Measurements from ENCODE around the gene DPP9.
A peak's percentile ranks its signal among the peaks of the same experiment; 100 is the strongest.

DPP9 gene

DNA sequence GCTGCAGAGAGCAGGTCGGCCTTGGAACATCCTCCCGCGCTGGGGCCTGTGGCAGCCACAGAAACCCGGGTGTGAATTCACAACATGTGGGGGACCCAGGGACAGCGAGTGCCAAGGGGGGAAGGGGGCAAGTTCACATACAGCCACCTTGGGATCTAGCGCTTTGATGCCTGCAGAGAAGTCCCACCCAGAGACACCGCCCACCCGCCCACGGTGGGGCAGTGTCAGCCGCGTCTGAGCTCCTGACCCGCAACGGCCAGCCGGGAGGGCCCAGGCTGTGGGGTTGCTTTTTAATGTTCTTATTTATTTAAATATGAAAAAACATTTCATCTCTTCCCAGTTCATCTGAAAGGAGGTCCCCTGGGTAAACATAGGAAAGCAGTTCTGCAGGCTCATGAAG lies 66.4 kb downstream of the DPP9 start:
- no peak for DNase-seq (ENCODE audit: low read depth in 2 of 2)

DNA sequence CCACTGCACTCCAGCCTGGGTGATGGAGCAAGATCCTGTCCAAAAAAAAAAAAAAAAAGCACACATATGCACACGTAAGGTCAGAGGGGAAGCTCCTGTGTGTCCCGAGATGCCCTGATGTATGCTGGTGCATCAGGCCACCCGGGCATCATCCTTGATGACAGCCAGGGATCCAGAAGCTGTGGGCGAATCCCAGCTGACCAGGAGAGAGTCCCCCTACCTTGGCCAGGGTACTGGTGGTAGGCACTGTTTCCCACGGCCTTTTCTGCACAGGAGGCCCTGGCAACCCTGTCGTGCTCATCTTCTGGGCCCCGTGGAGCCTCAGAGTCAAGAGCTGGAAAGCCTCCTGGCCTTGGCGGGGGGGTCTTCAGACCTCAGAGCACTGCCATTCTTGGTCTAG lies 67.5 kb downstream of the DPP9 start:
- no peak for DNase-seq (ENCODE audit: low read depth in 2 of 2)

DNA sequence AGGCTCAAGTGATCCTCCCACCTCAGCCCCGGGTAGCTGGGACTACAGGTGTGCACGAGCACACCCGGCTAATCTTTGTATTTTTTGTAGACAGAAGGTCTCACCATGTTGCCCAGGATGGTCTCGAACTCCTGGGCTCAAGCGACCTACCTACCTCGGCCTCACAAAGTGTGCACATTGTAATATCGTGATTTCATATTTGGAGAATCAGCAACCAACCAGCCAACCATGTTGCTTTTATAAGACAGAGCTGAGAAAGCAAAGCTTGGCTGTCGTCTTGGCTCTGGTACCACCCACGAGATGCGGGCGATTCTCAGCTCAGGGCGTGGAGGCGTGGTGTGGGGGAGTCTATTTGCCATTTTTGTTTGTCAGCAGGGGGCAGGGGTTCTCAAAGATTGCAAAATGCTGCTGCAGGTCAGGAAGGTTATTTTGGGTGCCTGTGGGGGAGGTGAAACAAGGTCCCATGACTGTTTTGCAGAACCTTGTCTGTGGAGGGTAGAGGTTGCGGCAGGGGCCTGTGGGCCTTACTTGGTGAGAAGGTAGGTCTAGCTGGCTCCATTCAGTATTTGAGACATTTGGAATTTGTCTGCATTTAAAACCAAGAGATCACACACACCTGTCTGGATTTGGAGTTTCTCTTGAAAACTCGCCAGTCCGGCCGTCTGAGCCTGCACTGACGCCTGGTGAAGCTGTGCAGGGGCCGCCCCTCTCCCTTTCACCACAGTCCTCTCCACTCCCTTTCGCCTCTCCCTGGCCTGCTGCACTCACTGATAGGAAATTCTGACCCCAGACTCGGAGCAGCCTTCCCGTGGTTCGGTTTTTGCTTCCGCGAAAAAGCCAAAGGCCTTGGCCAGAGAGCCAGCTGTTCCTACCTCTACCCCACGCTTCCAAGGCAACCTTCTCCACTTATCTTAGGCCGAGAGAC lies 68.9 kb downstream of the DPP9 start:
- no peak for DNase-seq (ENCODE audit: low read depth in 2 of 2)

- DNase-seq (ENCODE audit: low read depth in 2 of 2): no peak
These were observed 69.7 kb downstream of the DPP9 start for GRCh38 chr19:4653793-4654436.

GRCh38 chr19:4652075-4652474 lies 71.6 kb downstream of the DPP9 start:
- DNase-seq (ENCODE audit: low read depth in 2 of 2): no peak

GRCh38 chr19:4650159-4650558 lies 73.5 kb downstream of the DPP9 start:
- no peak for DNase-seq (ENCODE audit: low read depth in 2 of 2)

- no peak for DNase-seq (ENCODE audit: low read depth in 2 of 2)
These were observed 74.1 kb downstream of the DPP9 start for GRCh38 chr19:4649392-4650047.

DNA sequence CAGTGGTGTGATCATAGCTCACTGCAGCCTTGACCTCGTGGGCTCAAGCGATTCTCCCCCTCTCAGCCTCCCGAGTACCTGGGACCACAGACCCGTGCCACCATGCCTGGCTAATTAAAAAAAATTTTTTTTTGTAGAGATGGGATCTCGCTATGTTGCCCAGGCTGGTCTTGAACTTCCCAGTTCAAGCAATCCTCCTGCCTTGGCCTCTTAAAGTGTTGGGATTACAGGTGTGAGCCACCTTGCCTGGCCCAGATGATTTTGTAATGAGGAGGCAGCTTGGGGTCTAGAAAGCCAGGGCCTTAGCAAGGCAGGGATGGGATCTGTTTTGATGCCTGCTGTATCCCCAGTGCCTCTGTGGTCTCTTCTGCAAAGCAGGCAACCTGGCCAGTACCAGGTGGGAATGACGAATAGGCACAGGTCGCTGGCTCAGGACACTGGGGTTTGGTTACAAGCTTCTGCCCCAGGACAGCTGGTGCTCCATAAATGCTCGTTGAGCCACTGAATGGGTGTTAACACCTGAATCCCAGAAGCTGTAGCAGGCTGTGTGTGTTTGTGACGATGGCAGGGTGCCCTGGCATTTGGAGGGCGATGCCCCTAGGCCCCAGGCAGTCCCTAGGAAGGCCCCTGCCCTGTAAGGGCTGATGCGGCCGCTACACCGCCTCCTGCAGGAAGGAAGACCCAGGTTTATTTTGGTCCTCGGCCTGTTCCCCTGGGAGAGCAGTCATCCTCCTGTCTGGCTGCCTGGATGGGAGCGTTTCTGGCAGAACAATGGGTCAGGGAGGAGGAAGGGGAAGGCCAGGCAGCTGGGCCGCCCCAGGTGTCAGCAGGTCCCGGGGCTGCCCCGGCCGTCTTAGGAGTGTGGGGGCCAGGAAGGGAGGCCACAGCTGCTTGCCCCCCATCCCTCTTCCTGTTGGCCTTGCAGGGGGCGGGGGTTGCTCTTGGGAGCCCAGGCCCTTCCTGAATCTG lies 75.7 kb downstream of the DPP9 start:
- no peak for DNase-seq (ENCODE audit: low read depth in 2 of 2)

DNA sequence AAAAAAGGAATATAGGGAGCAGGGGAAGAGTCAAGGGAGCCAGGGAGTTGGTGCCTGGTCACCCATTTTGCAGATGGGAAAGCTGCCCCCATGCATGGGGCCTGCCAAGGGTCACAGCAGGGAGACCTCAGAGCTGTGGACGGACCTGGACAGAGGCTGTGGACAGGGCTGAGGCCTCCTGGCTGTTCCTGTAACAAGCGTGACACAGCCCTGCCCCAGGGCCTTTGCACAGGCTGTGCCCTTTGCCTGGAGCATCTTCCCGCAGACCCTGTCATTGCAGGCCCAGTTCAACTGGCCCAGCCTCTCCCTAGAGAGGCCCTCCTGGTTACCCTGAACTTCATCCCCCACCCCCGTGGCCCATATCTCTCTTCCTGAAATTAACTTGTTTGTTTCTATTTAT lies 77.9 kb downstream of the DPP9 start:
- DNase-seq (ENCODE audit: low read depth in 2 of 2): no peak

- DNase-seq (ENCODE audit: low read depth in 2 of 2): no peak
These were observed 81.0 kb downstream of the DPP9 start for GRCh38 chr19:4642625-4643024.

GRCh38 chr19:4641132-4641531 lies 82.5 kb downstream of the DPP9 start:
- no peak for DNase-seq (ENCODE audit: low read depth in 2 of 2)

GRCh38 chr19:4640247-4641000 lies 83.2 kb downstream of the DPP9 start:
- DNase-seq (ENCODE audit: low read depth in 2 of 2): no peak

GRCh38 chr19:4639531-4640246 lies 84.0 kb downstream of the DPP9 start:
- no peak for DNase-seq (ENCODE audit: low read depth in 2 of 2)

DNA sequence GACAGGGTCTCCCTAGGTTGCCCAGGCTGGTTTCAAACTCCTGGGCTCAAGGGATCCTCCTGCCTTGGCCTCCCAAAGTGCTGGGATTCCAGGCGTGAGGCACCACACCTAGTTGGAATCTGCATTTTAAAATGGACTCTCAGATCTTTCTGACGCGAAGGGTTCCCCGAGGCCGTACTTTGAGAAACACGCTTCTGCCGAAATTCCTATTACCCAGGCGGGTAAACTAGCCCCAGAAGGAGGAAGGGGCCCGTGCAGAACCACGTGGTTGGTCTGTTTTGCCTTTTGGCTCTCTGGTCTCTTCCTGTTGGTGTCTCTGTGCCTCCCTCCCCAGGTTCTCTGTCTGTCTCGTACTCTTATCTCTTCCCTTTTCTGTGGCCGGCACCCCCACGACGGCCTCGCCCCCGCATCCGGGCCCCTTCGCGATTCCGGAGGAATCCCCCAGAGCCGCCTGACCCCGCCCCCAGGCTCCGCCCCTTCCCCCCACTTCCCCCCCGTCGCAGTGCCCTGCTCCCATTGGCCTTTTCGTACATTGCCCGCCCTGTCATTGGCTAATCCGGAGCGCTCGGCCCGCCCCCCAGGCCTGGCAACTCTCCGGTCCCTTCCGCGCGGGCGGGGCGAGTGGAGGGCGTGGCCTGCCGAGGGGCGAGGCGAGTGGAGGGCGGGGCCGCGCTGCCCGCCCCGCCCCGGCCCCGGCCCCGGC lies 84.7 kb downstream of the DPP9 start, which contains the start of gene TNFAIP8L1:
TSS of gene TNFAIP8L1 (plus strand) at position 689 of the 703 bp plus-strand sequence. CDS start 12,354 bp downstream, outside the sequence.
- DNase-seq (ENCODE audit: low read depth in 2 of 2): peak; percentile 98 to 99

GRCh38 chr19:4638317-4638716 lies 85.3 kb downstream of the DPP9 start:
- DNase-seq (ENCODE audit: low read depth in 2 of 2): no peak

GRCh38 chr19:4636761-4637160 lies 86.9 kb downstream of the DPP9 start:
- DNase-seq (ENCODE audit: low read depth in 2 of 2): no peak

DNA sequence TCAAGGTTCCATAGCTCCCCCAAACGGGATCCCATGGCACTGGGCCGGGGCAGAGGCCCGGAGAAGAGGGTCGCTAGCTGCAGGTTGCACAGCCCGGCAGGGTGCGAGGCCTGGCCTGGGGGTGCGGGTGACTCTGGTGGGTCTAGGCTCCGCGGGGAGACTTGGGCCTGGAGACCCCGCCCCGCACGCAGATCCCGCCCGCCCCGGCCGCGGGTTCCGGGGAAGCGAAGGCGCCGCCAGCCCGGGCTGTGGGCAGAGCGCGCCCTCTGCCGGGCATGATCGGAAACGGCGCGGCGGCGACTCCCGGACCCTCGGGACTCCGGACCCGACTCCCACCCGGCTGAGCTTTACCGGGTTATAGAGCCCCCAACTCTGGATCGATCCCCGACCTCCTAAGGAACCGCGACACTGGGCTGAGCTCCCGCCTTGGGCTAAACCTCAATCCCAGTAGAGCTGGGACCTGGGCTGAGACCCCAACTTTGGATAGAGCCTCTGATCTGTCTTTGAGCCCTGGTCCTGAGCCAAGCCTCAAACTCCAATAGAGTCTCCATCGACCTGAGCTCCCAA lies 87.4 kb downstream of the DPP9 start:
- DNase-seq (ENCODE audit: low read depth in 2 of 2): peak; percentile 57 to 59

DNA sequence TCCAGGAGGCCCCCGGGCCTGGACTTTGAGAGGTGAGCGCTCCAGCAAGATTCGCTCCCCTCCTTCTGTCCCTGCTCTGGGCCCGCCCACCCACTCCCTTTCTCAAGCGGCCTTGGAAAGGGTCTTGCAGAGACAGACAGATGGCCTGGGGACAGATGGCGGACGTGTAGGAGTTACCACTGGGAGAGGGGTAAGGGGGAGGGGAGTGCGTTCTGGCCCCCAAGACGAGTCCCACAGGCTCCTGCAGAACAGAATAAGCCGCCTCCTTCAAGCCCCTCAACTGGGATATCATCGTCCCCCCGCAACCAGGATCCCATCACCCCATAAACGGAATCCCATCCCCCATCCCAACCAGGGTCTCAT lies 87.9 kb downstream of the DPP9 start:
- no peak for DNase-seq (ENCODE audit: low read depth in 2 of 2)

All from stimulated activated CD8-positive, alpha-beta memory T cell treated with anti-CD3 and anti-CD28 coated beads, Interleukin-2, amount 100 ng/mL, for 1 hour (primary cell).